ENCODE results near the gene TNNI3K. TPM values are rescaled to one million over a fixed set of nuclear protein-coding genes. Genes with fewer than 3 reads are reported as not detected.

The TNNI3K gene
- total RNA-seq, 1 experiment from 2014 or later: 0.49 TPM

DNA sequence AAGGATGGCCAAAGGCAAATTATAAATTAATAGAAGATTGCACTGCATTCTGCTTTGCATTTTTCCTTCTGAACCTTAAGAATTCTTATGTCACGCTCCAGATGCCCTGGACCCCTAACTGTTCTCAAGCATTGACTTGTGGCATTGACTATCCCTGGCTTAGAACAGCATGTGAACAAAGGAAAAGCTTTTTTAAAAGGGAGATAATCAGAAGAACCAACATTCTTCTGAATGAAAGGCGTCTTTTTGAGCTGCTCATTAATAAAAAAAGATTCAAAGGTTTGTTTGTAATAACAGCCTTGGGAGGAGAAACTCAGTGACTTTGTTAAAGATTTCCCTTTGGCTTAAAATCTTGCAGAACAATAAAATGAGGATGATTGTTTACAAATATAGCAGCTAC, 105.5 kb downstream of the TNNI3K start (continued):
- TF ChIP-seq CEBPB (IDR thresholded peaks at IDR 0.05; ENCODE audit: low read depth) (no peak), POLR2A (IDR thresholded peaks at IDR 0.05; ENCODE audit: borderline replicate concordance, extremely low read depth, insufficient read depth, insufficient read length) (no peak), SP1 (IDR thresholded peaks at IDR 0.05; ENCODE audit: low read depth) (no peak), EZH2 (IDR thresholded peaks at IDR 0.05) (no peak), SRF (IDR thresholded peaks at IDR 0.05; ENCODE audit: low read depth) (no peak)
- TF ChIP-seq, protein P1, sequence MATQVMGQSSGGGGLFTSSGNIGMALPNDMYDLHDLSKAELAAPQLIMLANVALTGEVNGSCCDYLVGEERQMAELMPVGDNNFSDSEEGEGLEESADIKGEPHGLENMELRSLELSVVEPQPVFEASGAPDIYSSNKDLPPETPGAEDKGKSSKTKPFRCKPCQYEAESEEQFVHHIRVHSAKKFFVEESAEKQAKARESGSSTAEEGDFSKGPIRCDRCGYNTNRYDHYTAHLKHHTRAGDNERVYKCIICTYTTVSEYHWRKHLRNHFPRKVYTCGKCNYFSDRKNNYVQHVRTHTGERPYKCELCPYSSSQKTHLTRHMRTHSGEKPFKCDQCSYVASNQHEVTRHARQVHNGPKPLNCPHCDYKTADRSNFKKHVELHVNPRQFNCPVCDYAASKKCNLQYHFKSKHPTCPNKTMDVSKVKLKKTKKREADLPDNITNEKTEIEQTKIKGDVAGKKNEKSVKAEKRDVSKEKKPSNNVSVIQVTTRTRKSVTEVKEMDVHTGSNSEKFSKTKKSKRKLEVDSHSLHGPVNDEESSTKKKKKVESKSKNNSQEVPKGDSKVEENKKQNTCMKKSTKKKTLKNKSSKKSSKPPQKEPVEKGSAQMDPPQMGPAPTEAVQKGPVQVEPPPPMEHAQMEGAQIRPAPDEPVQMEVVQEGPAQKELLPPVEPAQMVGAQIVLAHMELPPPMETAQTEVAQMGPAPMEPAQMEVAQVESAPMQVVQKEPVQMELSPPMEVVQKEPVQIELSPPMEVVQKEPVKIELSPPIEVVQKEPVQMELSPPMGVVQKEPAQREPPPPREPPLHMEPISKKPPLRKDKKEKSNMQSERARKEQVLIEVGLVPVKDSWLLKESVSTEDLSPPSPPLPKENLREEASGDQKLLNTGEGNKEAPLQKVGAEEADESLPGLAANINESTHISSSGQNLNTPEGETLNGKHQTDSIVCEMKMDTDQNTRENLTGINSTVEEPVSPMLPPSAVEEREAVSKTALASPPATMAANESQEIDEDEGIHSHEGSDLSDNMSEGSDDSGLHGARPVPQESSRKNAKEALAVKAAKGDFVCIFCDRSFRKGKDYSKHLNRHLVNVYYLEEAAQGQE (IDR thresholded peaks at IDR 0.05; ENCODE audit: low read depth): no peak

DNA sequence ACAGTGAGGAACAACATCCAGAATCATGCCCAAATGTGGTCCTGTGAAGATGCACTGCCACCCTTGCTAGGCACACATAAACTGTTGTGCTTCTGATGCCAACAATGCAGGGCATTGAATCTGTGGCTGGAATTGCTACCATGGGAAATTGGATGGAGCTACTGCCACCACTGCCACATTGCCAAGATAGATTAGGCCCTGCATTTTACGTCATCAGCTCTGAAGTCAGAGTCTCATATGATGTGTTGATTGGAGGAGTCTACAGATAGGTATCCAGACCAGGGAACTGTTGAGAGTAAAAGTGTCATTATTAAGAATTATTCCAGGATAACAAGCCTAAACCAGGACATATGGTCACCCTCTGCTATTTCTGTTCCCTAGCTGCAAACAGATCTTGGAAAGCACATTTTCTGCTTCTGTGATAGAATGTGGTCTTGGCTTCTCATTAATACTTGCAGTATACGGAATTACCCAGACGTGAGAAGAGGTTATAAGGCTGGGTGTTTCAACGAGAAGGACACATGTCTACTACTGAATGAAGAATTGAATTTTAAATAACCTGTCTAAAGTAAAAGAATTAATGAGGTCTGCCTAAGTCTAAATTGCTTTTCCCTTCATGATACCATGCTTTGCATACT, 106.6 kb downstream of the TNNI3K start:
- no peak overlapping the region for H2AFZ ChIP-seq (ENCODE audit: low read depth, low read length, poor library complexity, severe bottlenecking)
- H3K27me3 ChIP-seq (ENCODE audit: insufficient read depth, low read length): no peaks in the 10 kb centered on the region
- no peaks in the 10 kb centered on the region for H4K20me1 ChIP-seq (ENCODE audit: insufficient read depth)
- TF ChIP-seq EGR1 (IDR thresholded peaks at IDR 0.05; ENCODE audit: low read depth): no peak
- TF ChIP-seq CBX3 (IDR thresholded peaks at IDR 0.05; ENCODE audit: low read depth): no peak
- no peak for TF ChIP-seq FOSL1 (IDR thresholded peaks at IDR 0.05; ENCODE audit: low read depth)
- TF ChIP-seq CEBPB (IDR thresholded peaks at IDR 0.05; ENCODE audit: low read depth): no peak
- TF ChIP-seq, protein P2, sequence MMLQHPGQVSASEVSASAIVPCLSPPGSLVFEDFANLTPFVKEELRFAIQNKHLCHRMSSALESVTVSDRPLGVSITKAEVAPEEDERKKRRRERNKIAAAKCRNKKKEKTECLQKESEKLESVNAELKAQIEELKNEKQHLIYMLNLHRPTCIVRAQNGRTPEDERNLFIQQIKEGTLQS (IDR thresholded peaks at IDR 0.05): no peak
- TF ChIP-seq SP1 (IDR thresholded peaks at IDR 0.05; ENCODE audit: low read depth): no peak
- no peak for TF ChIP-seq RAD21 (IDR thresholded peaks at IDR 0.05; ENCODE audit: low read depth)
- TF ChIP-seq, protein P1 (IDR thresholded peaks at IDR 0.05; ENCODE audit: low read depth): no peak
- TF ChIP-seq ZFX (IDR thresholded peaks at IDR 0.05): no peak
- no peaks in the 10 kb centered on the region for H3K4me1 ChIP-seq (ENCODE audit: control insufficient read depth in 1 of 2, insufficient read depth in 2 of 2, low read length in 2 of 2)
- H3K9ac ChIP-seq (ENCODE audit: low read length): no peak overlapping the region
- H3K27ac ChIP-seq (ENCODE audit: low read depth, low read length): no peak overlapping the region
- H3K4me2 ChIP-seq (ENCODE audit: low read length): no peak overlapping the region
- intact Hi-C loops (cut with micrococcal nuclease): no loop called here
- no peaks in the 10 kb centered on the region for H3K36me3 ChIP-seq (ENCODE audit: control insufficient read depth in 1 of 2, insufficient read depth in 2 of 2, low read length in 2 of 2)
- RAD21 ChIA-PET (ENCODE audit: low non-redundant PET in 1 of 2, low total read pairs in 2 of 2, uncharacterized antibody in 2 of 2, unreplicated experiment in 2 of 2): no interaction called here
- no peak for DNase-seq (ENCODE audit: low read depth, low spot score)
- H3K9me3 ChIP-seq (ENCODE audit: control insufficient read depth in 1 of 2, insufficient read depth in 1 of 2, low read depth in 1 of 2, low read length in 2 of 2): no peaks in the 10 kb centered on the region
- H3K4me3 ChIP-seq (replicated peaks in 1 of 2; ENCODE audit: low read depth in 1 of 2, low read length in 2 of 2): no peak overlapping the region
- H3K79me2 ChIP-seq (ENCODE audit: insufficient read depth, low read length): no peaks in the 10 kb centered on the region
- H3K9me2 ChIP-seq (ENCODE audit: insufficient read depth): no peaks in the 10 kb centered on the region
- no peak for ATAC-seq
- CTCF ChIA-PET: no interaction called here
- POLR2A ChIA-PET: no interaction called here
- no TSS peak for BruUV-seq (replicated peaks)
